Neural cell (in vitro differentiated cells): ENCODE results near the gene SPAG16. TPM values are rescaled to one million over a fixed set of nuclear protein-coding genes. Genes with fewer than 3 reads are reported as not detected.

Experiments
- H2AFZ ChIP-seq: fragments of 200-600, 300-800 bp; sonication (generic), shearing (Covaris generic); 2 replicates; pipeline ENCODE4 v1.6.0; 2014; ENCODE audit warnings: low read depth, mild to moderate bottlenecking, antibody characterized with exemption, low read length, moderate library complexity
- H3F3A ChIP-seq: fragments of 200-600 bp; shearing (Covaris generic); 2 replicates; pipeline ENCODE4 v1.6.1; 2016; ENCODE audit warnings: mild to moderate bottlenecking, moderate library complexity, mixed read lengths, antibody characterized with exemption, low read length; ENCODE audit not compliant: insufficient read depth, poor library complexity, severe bottlenecking
- H3K27ac ChIP-seq: fragments of 200-600, 300-800 bp; sonication (generic), shearing (Covaris generic); 2 replicates; pipeline ENCODE4 v1.5.1; 2014; ENCODE audit warnings: mild to moderate bottlenecking, low read length, moderate library complexity
- H3K27me3 ChIP-seq: fragments of 300-800, 200-600 bp; sonication (generic), shearing (Covaris generic); 2 replicates; pipeline ENCODE4 v1.6.0; 2014; ENCODE audit warnings: mild to moderate bottlenecking, low read depth, low read length, moderate library complexity; ENCODE audit not compliant: insufficient read depth
- H3K36me3 ChIP-seq: fragments of 300-800, 200-600 bp; sonication (generic), shearing (Covaris generic); 2 replicates; pipeline ENCODE4 v1.5.1; 2014; ENCODE audit warnings: mild to moderate bottlenecking, antibody characterized with exemption, low read length, moderate library complexity; ENCODE audit not compliant: insufficient read depth
- H3K4me2 ChIP-seq: fragments of 300-800, 200-600 bp; sonication (generic), shearing (Covaris generic); 2 replicates; pipeline ENCODE4 v1.6.0; 2014; ENCODE audit warnings: mild to moderate bottlenecking, low read length
- H3K4me3 ChIP-seq: fragments of 300-800, 200-600 bp; sonication (generic), shearing (Covaris generic); 2 replicates; pipeline ENCODE4 v1.5.1; 2014; ENCODE audit warnings: mild to moderate bottlenecking, low read length, moderate library complexity
- H3K79me2 ChIP-seq: fragments of 200-600 bp; shearing (Covaris generic); replicated peaks from 2 replicates; pipeline ENCODE4 v1.6.0; 2014; ENCODE audit warnings: mild to moderate bottlenecking, low read length, moderate library complexity; ENCODE audit not compliant: insufficient read depth
- H3K9ac ChIP-seq: fragments of 300-800, 200-600 bp; sonication (generic), shearing (Covaris generic); 2 replicates; pipeline ENCODE4 v1.6.1; 2016; ENCODE audit warnings: mild to moderate bottlenecking, low read length, mixed read lengths
- H3K9me2 ChIP-seq: fragments of 200-600 bp; shearing (Covaris generic); 2 replicates; pipeline ENCODE4 v1.6.1; 2016; ENCODE audit warnings: mild to moderate bottlenecking, low read length, mixed read lengths; ENCODE audit not compliant: insufficient read depth
- H3K9me3 ChIP-seq: fragments of 200-600, 300-800 bp; sonication (generic), shearing (Covaris generic); 2 replicates; pipeline ENCODE4 v1.6.1; 2016; ENCODE audit warnings: mild to moderate bottlenecking, mixed run types, low read length, moderate library complexity, mixed read lengths
- H4K20me1 ChIP-seq: fragments of 200-600 bp; shearing (Covaris generic); 2 replicates; pipeline ENCODE4 v1.6.1; 2016; ENCODE audit warnings: mild to moderate bottlenecking, mixed run types; ENCODE audit not compliant: insufficient read depth
- EP300 ChIP-seq: fragments of 450-650 bp; conservative IDR thresholded peaks from 2 replicates; pipeline ENCODE4 v1.6.1; 2014; ENCODE audit warnings: antibody characterized with exemption, mild to moderate bottlenecking, moderate library complexity; ENCODE audit not compliant: poor library complexity, severe bottlenecking
- EZH2 ChIP-seq: fragments of 200-600, 300-800 bp; shearing (Covaris generic), sonication (generic); IDR thresholded peaks from 2 replicates; pipeline ENCODE4 v1.6.1; 2014; ENCODE audit warnings: antibody characterized with exemption, low read length, borderline replicate concordance, mild to moderate bottlenecking; ENCODE audit not compliant: insufficient read depth, poor library complexity, severe bottlenecking
- MXI1 ChIP-seq: fragments of 450-650 bp; conservative IDR thresholded peaks from 2 replicates; pipeline ENCODE4 v1.6.1; 2014; ENCODE audit warnings: antibody characterized with exemption, mild to moderate bottlenecking; ENCODE audit not compliant: poor library complexity, severe bottlenecking
- POLR2AphosphoS5 ChIP-seq: IDR thresholded peaks from 2 replicates; pipeline ENCODE4 v1.6.1; 2012
- RAD21 ChIP-seq: fragments of 450-650 bp; conservative IDR thresholded peaks from 2 replicates; pipeline ENCODE4 v1.6.1; 2014; ENCODE audit warnings: antibody characterized with exemption, mild to moderate bottlenecking, moderate library complexity
- SMC3 ChIP-seq: fragments of 450-650 bp; conservative IDR thresholded peaks from 2 replicates; pipeline ENCODE4 v1.6.1; 2014; ENCODE audit warnings: antibody characterized with exemption, mild to moderate bottlenecking, moderate library complexity; ENCODE audit not compliant: poor library complexity
- TAF1 ChIP-seq: IDR thresholded peaks from 2 replicates; pipeline ENCODE4 v1.6.1; 2012; ENCODE audit warnings: low read depth
- polyA plus RNA-seq: library from polyadenylated mRNA; depleted of rRNA; stranded (reverse); fragments of >200 nt; gene quantifications from 2 replicates; pipeline ENCODE4 v1.2.3, GENCODE V29; 2014
- TF ChIP-seq, protein P1 (sequence below): IDR thresholded peaks from 2 replicates; pipeline ENCODE4 v1.6.1; 2012; ENCODE audit warnings: borderline replicate concordance
- TF ChIP-seq, protein P2 (sequence below): fragments of 450-650 bp; IDR thresholded peaks from 2 replicates; pipeline ENCODE4 v1.5.1; 2014; ENCODE audit warnings: antibody characterized with exemption, mild to moderate bottlenecking, moderate library complexity; ENCODE audit not compliant: poor library complexity, severe bottlenecking

Gene SPAG16
- polyA plus RNA-seq, 1 donor from 2014 or later = 75.4 TPM

DNA sequence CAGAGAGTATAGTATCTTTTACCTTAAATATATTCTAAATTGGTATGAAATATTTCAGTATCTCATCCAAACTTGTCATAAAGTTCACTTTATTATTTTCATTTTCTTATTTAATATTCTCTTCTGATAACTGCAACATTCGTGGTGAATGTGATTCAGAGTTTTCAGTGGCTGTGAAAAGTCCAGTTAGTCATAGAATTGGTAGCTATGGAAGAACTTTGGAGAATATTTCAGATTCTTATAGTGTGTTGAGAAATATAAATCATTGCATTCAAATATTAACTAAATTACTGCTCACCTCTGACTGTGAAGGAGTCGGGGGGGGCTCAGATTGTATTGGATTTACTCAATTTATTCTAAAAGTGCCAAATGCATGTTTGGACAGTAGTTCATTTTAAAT lies 948.0 kb downstream of the SPAG16 start:
- Histone ChIP-seq H3K9me2 (no peaks in the 10 kb centered on the region), H3K4me3 (no peak overlapping the region), H3K36me3 (no peaks in the 10 kb centered on the region), H3K27ac (no peak overlapping the region), H3K27me3 (no peaks in the 10 kb centered on the region), H3K4me2 (no peak overlapping the region), H3K9me3 (no peaks in the 10 kb centered on the region), H4K20me1 (no peaks in the 10 kb centered on the region), H3K79me2 (no peaks in the 10 kb centered on the region), H2AFZ (no peak overlapping the region), H3K9ac (no peak overlapping the region), H3F3A (no peaks in the 10 kb centered on the region)
- TF ChIP-seq EZH2 (no peak), SMC3 (no peak), EP300 (no peak), TAF1 (no peak), MXI1 (no peak), POLR2AphosphoS5 (no peak), RAD21 (no peak)
- TF ChIP-seq, protein P1, sequence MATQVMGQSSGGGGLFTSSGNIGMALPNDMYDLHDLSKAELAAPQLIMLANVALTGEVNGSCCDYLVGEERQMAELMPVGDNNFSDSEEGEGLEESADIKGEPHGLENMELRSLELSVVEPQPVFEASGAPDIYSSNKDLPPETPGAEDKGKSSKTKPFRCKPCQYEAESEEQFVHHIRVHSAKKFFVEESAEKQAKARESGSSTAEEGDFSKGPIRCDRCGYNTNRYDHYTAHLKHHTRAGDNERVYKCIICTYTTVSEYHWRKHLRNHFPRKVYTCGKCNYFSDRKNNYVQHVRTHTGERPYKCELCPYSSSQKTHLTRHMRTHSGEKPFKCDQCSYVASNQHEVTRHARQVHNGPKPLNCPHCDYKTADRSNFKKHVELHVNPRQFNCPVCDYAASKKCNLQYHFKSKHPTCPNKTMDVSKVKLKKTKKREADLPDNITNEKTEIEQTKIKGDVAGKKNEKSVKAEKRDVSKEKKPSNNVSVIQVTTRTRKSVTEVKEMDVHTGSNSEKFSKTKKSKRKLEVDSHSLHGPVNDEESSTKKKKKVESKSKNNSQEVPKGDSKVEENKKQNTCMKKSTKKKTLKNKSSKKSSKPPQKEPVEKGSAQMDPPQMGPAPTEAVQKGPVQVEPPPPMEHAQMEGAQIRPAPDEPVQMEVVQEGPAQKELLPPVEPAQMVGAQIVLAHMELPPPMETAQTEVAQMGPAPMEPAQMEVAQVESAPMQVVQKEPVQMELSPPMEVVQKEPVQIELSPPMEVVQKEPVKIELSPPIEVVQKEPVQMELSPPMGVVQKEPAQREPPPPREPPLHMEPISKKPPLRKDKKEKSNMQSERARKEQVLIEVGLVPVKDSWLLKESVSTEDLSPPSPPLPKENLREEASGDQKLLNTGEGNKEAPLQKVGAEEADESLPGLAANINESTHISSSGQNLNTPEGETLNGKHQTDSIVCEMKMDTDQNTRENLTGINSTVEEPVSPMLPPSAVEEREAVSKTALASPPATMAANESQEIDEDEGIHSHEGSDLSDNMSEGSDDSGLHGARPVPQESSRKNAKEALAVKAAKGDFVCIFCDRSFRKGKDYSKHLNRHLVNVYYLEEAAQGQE = no peak
- TF ChIP-seq, protein P2, sequence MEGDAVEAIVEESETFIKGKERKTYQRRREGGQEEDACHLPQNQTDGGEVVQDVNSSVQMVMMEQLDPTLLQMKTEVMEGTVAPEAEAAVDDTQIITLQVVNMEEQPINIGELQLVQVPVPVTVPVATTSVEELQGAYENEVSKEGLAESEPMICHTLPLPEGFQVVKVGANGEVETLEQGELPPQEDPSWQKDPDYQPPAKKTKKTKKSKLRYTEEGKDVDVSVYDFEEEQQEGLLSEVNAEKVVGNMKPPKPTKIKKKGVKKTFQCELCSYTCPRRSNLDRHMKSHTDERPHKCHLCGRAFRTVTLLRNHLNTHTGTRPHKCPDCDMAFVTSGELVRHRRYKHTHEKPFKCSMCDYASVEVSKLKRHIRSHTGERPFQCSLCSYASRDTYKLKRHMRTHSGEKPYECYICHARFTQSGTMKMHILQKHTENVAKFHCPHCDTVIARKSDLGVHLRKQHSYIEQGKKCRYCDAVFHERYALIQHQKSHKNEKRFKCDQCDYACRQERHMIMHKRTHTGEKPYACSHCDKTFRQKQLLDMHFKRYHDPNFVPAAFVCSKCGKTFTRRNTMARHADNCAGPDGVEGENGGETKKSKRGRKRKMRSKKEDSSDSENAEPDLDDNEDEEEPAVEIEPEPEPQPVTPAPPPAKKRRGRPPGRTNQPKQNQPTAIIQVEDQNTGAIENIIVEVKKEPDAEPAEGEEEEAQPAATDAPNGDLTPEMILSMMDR = no peak

DNA sequence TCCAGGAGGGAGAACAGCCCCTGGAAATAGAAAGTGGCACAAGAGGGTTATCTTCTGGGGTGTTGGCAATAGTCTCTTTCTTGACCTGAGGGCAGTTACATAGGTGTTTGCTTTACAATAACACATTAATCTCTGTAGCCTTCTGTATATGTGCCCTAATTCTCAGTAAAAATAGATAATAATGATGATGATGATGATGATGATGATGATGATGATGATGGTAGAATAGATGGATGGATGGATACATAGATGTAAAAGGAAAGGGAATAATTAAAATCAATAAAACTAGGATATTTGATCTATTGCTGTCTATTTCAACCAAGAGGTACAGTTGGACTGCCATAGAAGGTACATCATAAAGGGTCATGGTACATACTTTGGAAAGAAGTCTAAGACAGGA lies 948.9 kb downstream of the SPAG16 start:
- Histone ChIP-seq H3K79me2 (no peaks in the 10 kb centered on the region), H3K36me3 (no peaks in the 10 kb centered on the region), H3F3A (no peaks in the 10 kb centered on the region), H3K27me3 (no peaks in the 10 kb centered on the region), H4K20me1 (no peaks in the 10 kb centered on the region), H3K4me2 (no peak overlapping the region), H3K4me3 (no peak overlapping the region), H3K9me3 (no peaks in the 10 kb centered on the region), H3K9me2 (no peaks in the 10 kb centered on the region), H2AFZ (no peak overlapping the region), H3K27ac (no peak overlapping the region), H3K9ac (no peak overlapping the region)
- no peak for TF ChIP-seq SMC3
- TF ChIP-seq, protein P2 = no peak
